Parathyroid adenoma (tissue), 2 donors: ENCODE data around the gene NAMPT.

Source experiments
- H2AFZ ChIP-seq: fragments of 300-600 bp; sonication (generic); one replicate; pipeline ENCODE4 v1.7.0; 2017; ENCODE audit warnings: antibody characterized with exemption, mild to moderate bottlenecking
- H3K27ac ChIP-seq: fragments of 300-600 bp; sonication (generic); one replicate; pipeline ENCODE4 v1.7.0; 2017
- H3K27me3 ChIP-seq: fragments of 300-600 bp; sonication (generic); one replicate; pipeline ENCODE4 v1.7.0; 2017; ENCODE audit warnings: low read length; ENCODE audit not compliant: control insufficient read depth, insufficient read depth
- H3K36me3 ChIP-seq: fragments of 300-600 bp; sonication (generic); one replicate; pipeline ENCODE4 v1.7.0; 2017; ENCODE audit warnings: low read length; ENCODE audit not compliant: control insufficient read depth, insufficient read depth
- H3K4me1 ChIP-seq: fragments of 300-600 bp; sonication (generic); one replicate; pipeline ENCODE4 v1.7.0; 2017; ENCODE audit warnings: control low read depth
- H3K4me2 ChIP-seq: fragments of 300-600 bp; sonication (generic); one replicate; pipeline ENCODE4 v1.7.0; 2017; ENCODE audit warnings: low read length
- H3K4me3 ChIP-seq: fragments of 300-600 bp; sonication (generic); one replicate; pipeline ENCODE4 v1.7.0; 2017; ENCODE audit warnings: low read depth, low read length
- H3K79me2 ChIP-seq: fragments of 300-600 bp; sonication (generic); one replicate; pipeline ENCODE4 v1.7.0; 2017; ENCODE audit warnings: control low read depth
- H3K9ac ChIP-seq: fragments of 300-600 bp; sonication (generic); one replicate; pipeline ENCODE4 v1.7.0; 2017; ENCODE audit warnings: mild to moderate bottlenecking
- H3K9me3 ChIP-seq: fragments of 300-600 bp; sonication (generic); one replicate; pipeline ENCODE4 v1.7.0; 2017; ENCODE audit warnings: low read length; ENCODE audit not compliant: control insufficient read depth
- CTCF ChIP-seq: fragments of 300-600 bp; sonication (generic); IDR thresholded peaks from one replicate; pipeline ENCODE4 v1.7.0; 2017; ENCODE audit warnings: antibody characterized with exemption, mild to moderate bottlenecking
- donor health status: primary hyperparathyroidism.

NAMPT gene

GRCh38 chr7:106313456-106313901 is 28.7 kb upstream of the NAMPT start:
- Histone ChIP-seq H3K79me2 (no peaks in the 10 kb centered on the region), H3K27ac (no peak overlapping the region), H2AFZ (no peak overlapping the region), H3K27me3 (no peaks in the 10 kb centered on the region), H3K36me3 (no peaks in the 10 kb centered on the region), H3K9ac (no peak overlapping the region), H3K4me2 (no peak overlapping the region), H3K4me1 (no peaks in the 10 kb centered on the region), H3K4me3 (no peak overlapping the region), H3K9me3 (no peaks in the 10 kb centered on the region)
- no peak for TF ChIP-seq CTCF

GRCh38 chr7:106312906-106313305 is 28.1 kb upstream of the NAMPT start:
- no peaks in the 10 kb centered on the region for H3K36me3 ChIP-seq

GRCh38 chr7:106312099-106312871 is 27.5 kb upstream of the NAMPT start:
- no peaks in the 10 kb centered on the region for H3K79me2 ChIP-seq
- no peaks in the 10 kb centered on the region for H3K36me3 ChIP-seq
- H3K9ac ChIP-seq = no peak overlapping the region
- H3K27ac ChIP-seq = no peak overlapping the region
- no peak overlapping the region for H2AFZ ChIP-seq
- H3K9me3 ChIP-seq = no peaks in the 10 kb centered on the region
- no peak for TF ChIP-seq CTCF
- no peaks in the 10 kb centered on the region for H3K27me3 ChIP-seq
- no peak overlapping the region for H3K4me2 ChIP-seq
- H3K4me1 ChIP-seq = no peaks in the 10 kb centered on the region
- H3K4me3 ChIP-seq = no peak overlapping the region

More at GRCh38 chr7:106312906-106313305, 28.1 kb upstream of the NAMPT start:
- no peaks in the 10 kb centered on the region for H3K79me2 ChIP-seq
- no peak for TF ChIP-seq CTCF
- H3K27ac ChIP-seq = no peak overlapping the region
- no peak overlapping the region for H3K4me3 ChIP-seq
- no peak overlapping the region for H3K9ac ChIP-seq
- H3K9me3 ChIP-seq = no peaks in the 10 kb centered on the region
- no peak overlapping the region for H2AFZ ChIP-seq
- H3K4me1 ChIP-seq = no peaks in the 10 kb centered on the region
- no peak overlapping the region for H3K4me2 ChIP-seq
- H3K27me3 ChIP-seq = no peaks in the 10 kb centered on the region

- H3K4me2 ChIP-seq = no peak overlapping the region
- H2AFZ ChIP-seq = no peak overlapping the region
- no peak overlapping the region for H3K4me3 ChIP-seq
- H3K9me3 ChIP-seq = no peaks in the 10 kb centered on the region
- no peaks in the 10 kb centered on the region for H3K79me2 ChIP-seq
- no peak overlapping the region for H3K9ac ChIP-seq
- no peaks in the 10 kb centered on the region for H3K36me3 ChIP-seq
- TF ChIP-seq CTCF = no peak
- no peaks in the 10 kb centered on the region for H3K27me3 ChIP-seq
- H3K27ac ChIP-seq = no peak overlapping the region
- H3K4me1 ChIP-seq = no peaks in the 10 kb centered on the region
Observed at GRCh38 chr7:106309362-106309761, 24.6 kb upstream of the NAMPT start.

GRCh38 chr7:106306256-106306655 is 21.5 kb upstream of the NAMPT start:
- H3K79me2 ChIP-seq = no peaks in the 10 kb centered on the region
- H3K27ac ChIP-seq = no peak overlapping the region
- no peaks in the 10 kb centered on the region for H3K9me3 ChIP-seq
- no peak for TF ChIP-seq CTCF
- H3K36me3 ChIP-seq = no peaks in the 10 kb centered on the region
- H2AFZ ChIP-seq = no peak overlapping the region
- no peak overlapping the region for H3K9ac ChIP-seq
- no peaks in the 10 kb centered on the region for H3K27me3 ChIP-seq
- no peak overlapping the region for H3K4me2 ChIP-seq
- H3K4me1 ChIP-seq = no peaks in the 10 kb centered on the region
- no peak overlapping the region for H3K4me3 ChIP-seq
